Medulla oblongata (tissue), 1 donor: Measurements from ENCODE around the gene ALK.
"Not testable (repeated sequence)": the region's sequence is repeated elsewhere in the genome, so short reads cannot be mapped to it uniquely, and the experiment has no call there.

ENCODE experiments used
- DNase-seq: peaks from one replicate; pipeline ENCODE4 v3.0.0-alpha.2; 2015; ENCODE audit errors: extremely low spot score

Gene ALK

GRCh38 chr2:29841386-29842004 lies 79.9 kb downstream of the ALK start:
- peak; percentile 63 for DNase-seq

DNA sequence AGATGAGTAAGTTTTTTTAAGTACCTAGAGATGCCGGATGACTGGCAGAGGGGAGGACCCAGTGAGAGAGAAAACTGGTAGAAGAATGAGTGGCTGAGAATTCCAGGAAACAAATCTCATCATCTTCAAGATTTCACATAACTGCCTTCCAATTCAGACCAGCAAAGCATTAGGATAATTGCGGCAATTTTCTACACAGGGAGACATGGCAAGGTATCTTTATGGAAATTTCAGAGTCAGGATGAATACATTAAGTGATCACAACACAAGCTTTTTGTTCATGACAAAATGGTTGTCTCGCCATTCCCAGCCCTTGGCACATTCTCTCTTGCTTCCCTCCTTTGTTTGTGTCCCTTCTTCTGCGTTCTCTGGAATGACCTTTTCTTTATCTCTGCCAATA lies 82.1 kb downstream of the ALK start:
- DNase-seq, result no peak

GRCh38 chr2:29837925-29838324 lies 83.5 kb downstream of the ALK start:
- no peak for DNase-seq

GRCh38 chr2:29834624-29835023 lies 86.8 kb downstream of the ALK start:
- no peak for DNase-seq

DNA sequence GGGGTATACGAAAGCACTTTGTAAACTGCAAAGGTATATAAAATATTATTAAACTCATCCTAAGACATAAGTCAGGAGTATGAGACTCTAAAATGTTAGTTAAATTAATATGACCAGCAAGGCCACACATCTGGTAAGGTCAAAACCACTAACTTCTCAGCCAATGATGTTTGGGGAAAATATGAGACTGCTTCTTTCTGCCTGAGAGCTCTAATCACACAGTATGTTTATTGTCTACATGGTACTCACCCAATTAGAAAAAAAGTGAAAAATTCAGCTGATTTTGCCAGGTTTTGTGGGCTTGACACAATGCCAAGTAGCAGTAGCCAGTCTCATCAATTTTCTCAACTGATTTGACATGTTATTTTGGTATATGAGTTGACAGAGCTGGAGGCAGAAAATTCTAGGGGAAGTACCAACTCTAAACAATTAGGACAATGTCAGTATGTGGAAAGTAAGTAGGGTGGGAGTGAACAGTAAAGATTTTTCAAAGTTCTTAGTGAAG lies 87.3 kb downstream of the ALK start:
- DNase-seq, result no peak

- DNase-seq, result no peak
Observed at GRCh38 chr2:29831560-29831959, 89.8 kb downstream of the ALK start.

DNA sequence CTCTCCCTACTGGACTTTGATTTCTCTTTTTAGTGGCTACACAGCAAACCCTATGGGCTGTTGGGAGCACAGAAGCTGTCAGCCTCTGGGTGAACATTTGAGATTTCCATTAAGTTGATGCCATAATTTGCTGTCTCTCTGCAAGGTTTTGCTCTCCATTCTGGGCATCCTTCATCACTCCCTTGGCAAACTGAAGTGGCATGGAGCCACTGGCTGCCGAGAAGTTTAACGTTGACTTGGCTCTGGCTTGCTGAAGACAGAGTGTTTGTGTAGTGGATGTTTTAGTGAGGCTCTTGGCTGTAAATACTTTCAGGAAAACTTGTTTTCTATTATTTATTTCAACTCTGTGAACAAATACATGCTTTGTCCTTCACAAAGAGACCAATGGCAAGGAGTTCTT lies 91.5 kb downstream of the ALK start:
- DNase-seq, result peak; percentile 79

DNA sequence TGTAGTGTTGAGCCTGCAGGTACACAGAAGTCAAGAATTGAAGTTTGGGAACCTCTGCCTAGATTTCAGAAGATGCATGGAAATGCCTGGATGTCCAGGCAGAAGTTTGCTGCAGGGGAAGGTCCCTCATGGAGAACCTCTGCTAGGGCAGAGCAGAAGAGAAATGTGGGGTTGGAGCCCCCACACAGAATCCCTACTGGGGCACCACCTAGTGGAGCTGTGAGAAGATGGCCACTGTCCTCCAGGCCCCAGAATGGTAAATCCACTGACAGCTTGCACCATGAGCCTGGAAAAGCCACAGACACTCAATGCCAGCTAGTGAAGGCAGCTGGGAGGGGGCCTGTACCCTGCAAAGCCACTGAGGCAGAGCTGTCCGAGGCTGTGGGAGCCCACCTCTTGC lies 97.2 kb downstream of the ALK start:
- DNase-seq, result not testable (repeated sequence)

- no peak for DNase-seq
Observed at GRCh38 chr2:29821591-29821990, 99.8 kb downstream of the ALK start.

DNA sequence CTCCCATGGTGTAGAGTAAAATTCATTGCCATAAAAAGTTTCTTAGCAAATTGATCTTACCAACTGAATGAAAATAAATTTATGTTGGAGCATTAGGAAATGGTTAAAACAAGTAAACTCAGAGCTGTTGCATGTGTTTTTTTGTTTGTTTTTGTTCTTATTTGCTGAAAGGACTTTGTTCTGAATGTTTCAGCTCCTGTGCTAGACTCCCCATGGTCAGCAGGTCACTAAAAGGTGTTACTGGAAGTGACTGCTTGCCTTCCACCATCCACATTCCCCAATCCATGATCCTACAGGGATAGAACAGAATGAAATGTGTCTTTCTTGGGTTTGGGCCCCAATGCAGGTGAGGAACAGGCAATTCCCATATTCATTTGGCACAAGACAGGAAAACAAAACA lies 101.8 kb downstream of the ALK start:
- DNase-seq, result no peak

DNA sequence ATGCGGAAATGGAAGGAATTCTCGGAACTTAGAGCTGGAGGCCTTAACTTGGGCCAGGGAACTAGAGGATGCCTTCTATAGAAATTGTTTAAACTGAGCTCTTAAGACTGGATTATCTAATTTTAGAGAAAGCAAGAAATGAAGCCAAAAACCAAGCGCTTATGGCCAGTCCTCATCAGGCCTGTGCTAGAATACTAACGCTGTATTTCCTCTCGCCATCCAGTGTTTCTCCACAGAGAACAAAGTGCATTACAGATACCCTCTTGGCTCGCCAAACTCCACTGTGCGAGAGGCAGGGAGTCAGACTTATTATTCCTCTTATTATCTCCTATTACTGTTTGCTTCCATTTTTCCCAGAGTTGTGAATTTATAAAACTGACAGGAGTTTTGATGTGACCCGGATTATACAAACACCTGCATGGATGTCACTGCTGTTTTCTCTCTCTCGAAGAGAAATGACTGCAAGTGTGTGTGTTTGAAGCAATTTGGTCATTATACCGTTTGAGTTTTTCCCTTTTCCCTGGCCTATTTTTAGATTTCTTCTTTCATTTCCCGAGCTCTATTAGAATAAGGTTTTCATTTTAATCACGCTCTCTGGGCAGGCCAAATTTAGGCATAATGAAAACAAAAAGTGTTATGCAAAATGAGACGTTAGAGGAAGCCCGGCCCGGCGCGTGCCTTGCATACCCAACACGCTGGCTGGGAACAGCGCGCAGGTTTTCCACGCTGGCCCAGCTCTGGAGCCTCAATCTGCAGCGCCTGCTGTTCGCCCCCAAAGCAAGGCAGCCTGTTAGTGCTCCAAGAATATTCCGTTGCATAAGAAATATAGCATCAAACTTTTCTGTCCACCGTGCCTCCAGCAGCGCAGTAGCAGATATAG lies 103.3 kb downstream of the ALK start:
- peak; percentile 69 for DNase-seq

GRCh38 chr2:29817299-29817698 lies 104.1 kb downstream of the ALK start:
- DNase-seq, result no peak

GRCh38 chr2:29816651-29817050 lies 104.7 kb downstream of the ALK start:
- no peak for DNase-seq

GRCh38 chr2:29811378-29811777 lies 110.0 kb downstream of the ALK start:
- no peak for DNase-seq

DNA sequence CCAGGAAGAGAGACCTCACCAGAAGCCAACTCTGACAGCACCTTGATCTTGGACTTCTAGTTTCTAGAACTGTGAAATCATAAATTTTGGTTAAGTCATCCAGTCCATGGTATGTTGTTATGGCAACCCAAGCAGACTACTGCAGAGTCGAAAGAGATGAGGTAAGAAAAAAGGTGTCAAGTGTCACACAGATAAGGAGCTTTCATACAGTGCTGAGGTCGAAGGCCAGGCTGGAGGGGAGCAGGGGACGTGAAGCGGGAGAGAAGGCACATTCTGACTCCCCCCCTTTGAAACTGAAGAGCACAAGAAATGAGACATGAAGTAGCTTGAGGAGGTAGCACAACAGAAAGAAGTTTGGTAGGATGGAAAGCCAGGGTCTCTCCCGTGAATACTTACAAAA lies 110.4 kb downstream of the ALK start:
- DNase-seq, result no peak

GRCh38 chr2:29808321-29808720 lies 113.1 kb downstream of the ALK start:
- no peak for DNase-seq

GRCh38 chr2:29807082-29807481 lies 114.3 kb downstream of the ALK start:
- no peak for DNase-seq

DNA sequence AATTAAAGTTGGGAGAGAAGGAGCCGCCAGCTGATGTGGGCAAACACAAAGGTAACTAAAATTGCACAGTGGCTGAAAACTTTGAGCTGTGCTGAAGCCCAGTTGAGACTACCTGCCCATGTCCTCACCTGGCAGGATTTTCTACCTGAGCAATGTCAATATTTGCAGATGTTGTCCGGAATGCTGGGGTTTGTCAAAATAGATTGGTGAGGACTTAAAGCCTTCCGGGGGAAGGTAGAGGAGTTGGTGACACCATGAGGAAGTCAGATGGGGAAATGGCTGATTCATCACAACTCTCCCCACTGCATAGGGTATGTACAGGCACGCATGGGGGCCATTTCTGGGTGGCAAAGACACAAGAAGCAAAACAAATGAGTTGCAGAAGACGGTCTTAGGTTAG lies 114.9 kb downstream of the ALK start:
- no peak for DNase-seq

DNA sequence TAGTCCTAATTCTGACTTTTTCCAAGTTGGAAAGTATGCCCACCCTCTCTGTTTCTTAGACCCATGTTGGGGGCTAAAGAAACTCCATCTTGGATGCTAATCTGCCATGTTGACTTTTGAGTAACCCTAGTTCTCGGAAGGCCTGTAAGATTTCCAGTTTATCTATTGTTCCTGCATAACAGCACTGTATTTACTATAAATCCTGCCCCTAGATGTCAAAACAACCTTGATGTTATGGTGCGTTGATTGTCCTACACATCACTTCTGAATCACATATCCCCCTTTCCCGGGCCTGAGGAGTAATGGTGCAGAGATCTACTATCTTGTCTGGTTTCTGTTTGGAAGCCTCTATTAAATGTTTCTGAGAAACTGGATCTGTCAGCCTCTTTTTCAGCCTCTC lies 116.7 kb downstream of the ALK start:
- no peak for DNase-seq

GRCh38 chr2:29803537-29803936 lies 117.8 kb downstream of the ALK start:
- no peak for DNase-seq

DNA sequence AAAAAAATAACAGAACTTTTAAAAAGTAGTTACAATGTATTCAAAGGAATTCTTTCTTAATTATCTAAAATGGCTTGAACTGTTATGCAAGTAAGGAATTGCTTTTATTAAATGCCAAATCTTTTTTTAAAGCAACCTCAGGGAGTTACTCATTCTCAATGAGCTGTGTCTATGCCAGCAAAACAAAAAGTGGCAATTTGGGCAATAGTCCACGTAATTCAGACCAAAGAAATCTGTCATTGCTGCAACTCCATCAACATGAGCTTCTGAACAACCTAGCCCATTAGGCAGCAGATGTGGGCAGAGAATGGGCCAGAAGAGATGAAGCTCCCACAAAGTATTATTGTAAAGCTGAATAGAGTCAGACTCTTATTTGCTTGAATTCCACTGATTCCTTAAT lies 118.4 kb downstream of the ALK start:
- peak; percentile 23 for DNase-seq

DNA sequence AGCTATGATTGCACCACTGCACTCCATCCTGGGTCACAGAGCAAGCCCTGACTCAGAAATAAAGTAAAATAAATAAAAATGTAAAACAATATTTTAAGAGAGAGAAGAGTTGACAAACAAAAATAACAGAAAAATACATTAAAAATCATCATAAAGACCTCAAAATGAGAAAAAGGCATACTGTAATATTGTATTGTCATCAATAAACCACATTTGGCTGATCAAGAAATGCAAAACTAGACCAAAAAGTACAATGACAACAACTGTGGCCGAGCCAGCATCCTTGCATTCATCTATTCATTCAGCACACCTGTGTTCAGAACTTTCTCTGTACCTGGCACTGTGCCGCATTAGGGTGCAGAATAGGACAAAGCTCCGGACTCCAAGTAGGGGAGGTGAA lies 121.8 kb downstream of the ALK start:
- no peak for DNase-seq

- DNase-seq, result no peak
Observed at GRCh38 chr2:29797916-29798315, 123.5 kb downstream of the ALK start.
